GM18951 (cell line): Measurements from ENCODE around the gene XPNPEP2.
"Not testable (repeated sequence)": the region's sequence is repeated elsewhere in the genome, so short reads cannot be mapped to it uniquely, and the experiment has no call there.

Experiments used
- POLR2A ChIP-seq: IDR thresholded peaks from 4 replicates; pipeline ENCODE4 v1.6.1; 2011; ENCODE audit warnings: mild to moderate bottlenecking; ENCODE audit not compliant: insufficient read length, insufficient read depth; ENCODE audit errors: extremely low read depth
- in situ Hi-C: fragments of 300-500 bp; cut with MboI; formaldehyde crosslinking; loops from one replicate; pipeline ENCODE4 v1.12.0; 2022; ENCODE audit warnings: low sequenced_read_pairs, mixed read lengths, inconsistent platforms; ENCODE audit not compliant: unreplicated experiment

The XPNPEP2 gene

GRCh38 chrX:129724754-129725153 is 14.0 kb upstream of the XPNPEP2 start:
- in situ Hi-C loops = no loop called here
- no peak for TF ChIP-seq POLR2A

- no peak for TF ChIP-seq POLR2A
- in situ Hi-C loops = no loop called here
These were observed 12.3 kb upstream of the XPNPEP2 start for GRCh38 chrX:129726307-129727111.

- in situ Hi-C loops = no loop called here
- TF ChIP-seq POLR2A = no peak
These were observed 10.7 kb upstream of the XPNPEP2 start for GRCh38 chrX:129728061-129728460.

GRCh38 chrX:129731228-129731627 is 7.6 kb upstream of the XPNPEP2 start:
- TF ChIP-seq POLR2A = no peak
- in situ Hi-C loops = no loop called here

- no peak for TF ChIP-seq POLR2A
- in situ Hi-C loops = no loop called here
These were observed 5.9 kb upstream of the XPNPEP2 start for GRCh38 chrX:129732857-129733256.

GRCh38 chrX:129733335-129733734 is 5.4 kb upstream of the XPNPEP2 start:
- no peak for TF ChIP-seq POLR2A
- in situ Hi-C loops = no loop called here

- in situ Hi-C loops = no loop called here
- no peak for TF ChIP-seq POLR2A
These were observed 2.3 kb upstream of the XPNPEP2 start for GRCh38 chrX:129736491-129736890.

GRCh38 chrX:129737916-129738315 is 863 bp upstream of the XPNPEP2 start:
- in situ Hi-C loops = no loop called here
- TF ChIP-seq POLR2A = no peak

GRCh38 chrX:129739578-129739977 is 799 bp downstream of the XPNPEP2 start:
- in situ Hi-C loops = no loop called here
- no peak for TF ChIP-seq POLR2A

- in situ Hi-C loops = no loop called here
- no peak for TF ChIP-seq POLR2A
These were observed 3.3 kb downstream of the XPNPEP2 start for GRCh38 chrX:129741880-129742758.

GRCh38 chrX:129742759-129743152 is 4.0 kb downstream of the XPNPEP2 start:
- in situ Hi-C loops = not testable (repeated sequence)

- no peak for TF ChIP-seq POLR2A
- in situ Hi-C loops = no loop called here
These were observed 5.0 kb downstream of the XPNPEP2 start for GRCh38 chrX:129743821-129744220.

- no peak for TF ChIP-seq POLR2A
- in situ Hi-C loops = no loop called here
These were observed 6.1 kb downstream of the XPNPEP2 start for GRCh38 chrX:129744861-129745321.
